Endothelial cell of umbilical vein (primary cell): ENCODE measurements around the gene ENTPD1. TPM values are rescaled to one million over a fixed set of nuclear protein-coding genes. Genes with fewer than 3 reads are reported as not detected.

Experiments used
- Bru-seq: library from RNA; stranded (reverse); fragments of 400-500 nt; gene quantifications from one replicate; lab custom pipeline; 2021; lab: Mats Ljungman, UMichigan
- BruChase-seq, 2 experiments: library from RNA; stranded (reverse); fragments of 400-500 nt; gene quantifications; one replicate each; lab custom pipeline; 2021; lab: Mats Ljungman, UMichigan
- BruUV-seq: library from RNA; stranded (reverse); fragments of 400-500 nt; replicated peaks from 2 replicates; lab custom pipeline; 2021; lab: Mats Ljungman, UMichigan
- CTCF ChIA-PET: fragments of 300-600, 350-600 bp; sonication (Branson Sonifier 250); formaldehyde crosslinking; loops from one replicate; lab custom pipeline; 2021; ENCODE audit warnings: antibody characterized with exemption, inconsistent platforms; lab: Charles Lee
- POLR2A ChIA-PET: fragments of 300-600, 350-600 bp; sonication (Branson Sonifier 250); formaldehyde crosslinking; loops from one replicate; lab custom pipeline; 2021; ENCODE audit warnings: antibody characterized with exemption, inconsistent platforms; lab: Charles Lee
- DNase-seq: peaks from one replicate; pipeline ENCODE4 v3.0.0-alpha.2; 2011; ENCODE audit warnings: low read depth, low spot score
- FAIRE-seq: peaks from 2 replicates; lab custom pipeline; 2011; peaks lifted over from hg19 to GRCh38; lab: Jason Lieb, UNC
- H2AFZ ChIP-seq: 2 replicates; pipeline ENCODE4 v1.6.0; 2012; ENCODE audit warnings: low read depth, low read length, control low read depth, inconsistent platforms
- H3K27ac ChIP-seq: 2 replicates; pipeline ENCODE4 v1.5.1; 2011; ENCODE audit warnings: low read depth, mild to moderate bottlenecking, control low read depth, low read length, moderate library complexity; ENCODE audit not compliant: insufficient read depth
- H3K27me3 ChIP-seq, 2 experiments: 2 replicates each; pipeline versions ENCODE4 v1.6.0 to v1.6.1; 2011; ENCODE audit warnings: low read length in 2 of 2, mixed read lengths in 1 of 2; ENCODE audit not compliant: control insufficient read depth in 2 of 2, insufficient read depth in 2 of 2
- H3K36me3 ChIP-seq, 2 experiments: 2 replicates in 1 of 2; 3 replicates in 1 of 2; pipeline ENCODE4 v1.5.1; 2011; ENCODE audit warnings: low read length in 2 of 2, mild to moderate bottlenecking in 1 of 2, moderate library complexity in 1 of 2; ENCODE audit not compliant: control insufficient read depth in 2 of 2, insufficient read depth in 2 of 2; ENCODE audit errors: extremely low read depth in 1 of 2
- H3K4me1 ChIP-seq: 3 replicates; pipeline ENCODE4 v1.5.1; 2011; ENCODE audit warnings: mild to moderate bottlenecking, low read length; ENCODE audit not compliant: control insufficient read depth, insufficient read depth; ENCODE audit errors: extremely low read depth
- H3K4me2 ChIP-seq: 2 replicates; pipeline ENCODE4 v1.6.1; 2011; ENCODE audit warnings: low read length, control low read depth, mixed read lengths; ENCODE audit not compliant: insufficient read depth
- H3K4me3 ChIP-seq, 3 experiments: fragments of 200-600 bp in 1 of 3; sonication (generic), shearing (Covaris generic) in 1 of 3; replicated peaks in 1 of 3; 2 replicates each; pipeline ENCODE4 v1.5.1; 2011 to 2016; ENCODE audit warnings: control low read depth in 3 of 3, low read length in 3 of 3, mild to moderate bottlenecking in 2 of 3, inconsistent platforms in 1 of 3, low read depth in 1 of 3, moderate library complexity in 1 of 3; ENCODE audit not compliant: insufficient read depth in 1 of 3
- H3K79me2 ChIP-seq: 2 replicates; pipeline ENCODE4 v1.6.0; 2012; ENCODE audit warnings: low read length, inconsistent platforms; ENCODE audit not compliant: control insufficient read depth, insufficient read depth
- H3K9ac ChIP-seq: replicated peaks from 2 replicates; pipeline ENCODE3; 2011; ENCODE audit warnings: low read length, control low read depth; ENCODE audit not compliant: insufficient read depth; ENCODE audit errors: extremely low read depth
- H3K9me1 ChIP-seq: replicated peaks from 3 replicates; pipeline ENCODE4 v1.6.0; 2011; ENCODE audit warnings: mild to moderate bottlenecking, low read length; ENCODE audit not compliant: control insufficient read depth, insufficient read depth; ENCODE audit errors: extremely low read depth
- H3K9me3 ChIP-seq: replicated peaks from 2 replicates; pipeline ENCODE4 v1.5.1; 2012; ENCODE audit warnings: low read length, inconsistent platforms; ENCODE audit not compliant: control insufficient read depth, insufficient read depth
- H4K20me1 ChIP-seq: replicated peaks from 2 replicates; pipeline ENCODE3; 2011; ENCODE audit warnings: mild to moderate bottlenecking, low read length; ENCODE audit not compliant: control insufficient read depth, insufficient read depth; ENCODE audit errors: extremely low read depth
- EZH2 ChIP-seq: IDR thresholded peaks from 2 replicates; pipeline ENCODE4 v1.6.1; 2012; ENCODE audit warnings: borderline replicate concordance, low read depth, mild to moderate bottlenecking, moderate library complexity, low read length, inconsistent platforms; ENCODE audit not compliant: severe bottlenecking
- GATA2 ChIP-seq: IDR thresholded peaks from 2 replicates; pipeline ENCODE4 v1.7.0; 2011; ENCODE audit warnings: low read depth, mild to moderate bottlenecking, moderate library complexity, mixed read lengths, low read length; ENCODE audit not compliant: insufficient read length, insufficient read depth
- JUN ChIP-seq: IDR thresholded peaks from 2 replicates; pipeline ENCODE4 v1.6.1; 2011; ENCODE audit warnings: borderline replicate concordance, low read depth; ENCODE audit not compliant: insufficient read length, insufficient read depth
- MYC ChIP-seq: IDR thresholded peaks from one replicate; pipeline ENCODE4 v1.6.1; 2011; ENCODE audit warnings: mild to moderate bottlenecking, low read depth, low read length
- POLR2A ChIP-seq: IDR thresholded peaks from 2 replicates; pipeline ENCODE4 v1.6.1; 2012; ENCODE audit warnings: low read depth, mild to moderate bottlenecking, control low read depth, low read length
- POLR2AphosphoS5 ChIP-seq: IDR thresholded peaks from 2 replicates; pipeline ENCODE4 v1.6.1; 2012; ENCODE audit warnings: low read depth, mild to moderate bottlenecking, control low read depth, low read length, moderate library complexity; ENCODE audit not compliant: insufficient read depth
- dilution Hi-C: fragments of 300-500 bp; cut with MboI; formaldehyde crosslinking; loops from one replicate; pipeline ENCODE4 v1.15.0; 2019; ENCODE audit warnings: low sequenced_read_pairs; ENCODE audit not compliant: extremely low pct_ligation_motif_present
- intact Hi-C: fragments of 100-400 bp; cut with micrococcal nuclease; formaldehyde crosslinking; loops from one replicate; pipeline ENCODE4 v1.10.0; 2022
- long read RNA-seq: library from polyadenylated mRNA; stranded (forward); transcript quantifications from one replicate; pipeline ENCODE4 v2.0.0, GENCODE V29; 2021
- polyA minus RNA-seq, 3 experiments: library from RNA; depleted of rRNA, polyadenylated mRNA; stranded (reverse); fragments of >200 nt; gene quantifications; 1 replicate in 1 of 3; 2 replicates in 2 of 3; pipeline ENCODE4 v1.2.3, GENCODE V29; 2011
- polyA plus RNA-seq, 4 experiments: library from polyadenylated mRNA; depleted of rRNA in 3 of 4; stranded (reverse) in 3 of 4; unstranded in 1 of 4; fragments of >200 nt; gene quantifications; 2 replicates each; pipeline versions ENCODE4 v1.2.1 to v1.2.3, GENCODE V29; 2011 to 2012; ENCODE audit warnings: missing spikeins in 1 of 4
- total RNA-seq: library from RNA; stranded (reverse); gene quantifications from 2 replicates; pipeline ENCODE4 v1.2.3, GENCODE V29; 2021
- TF ChIP-seq, protein P1 (sequence below): IDR thresholded peaks from 2 replicates; pipeline ENCODE4 v1.6.1; 2011; ENCODE audit not compliant: insufficient read depth, insufficient read length

The ENTPD1 gene, protein sequence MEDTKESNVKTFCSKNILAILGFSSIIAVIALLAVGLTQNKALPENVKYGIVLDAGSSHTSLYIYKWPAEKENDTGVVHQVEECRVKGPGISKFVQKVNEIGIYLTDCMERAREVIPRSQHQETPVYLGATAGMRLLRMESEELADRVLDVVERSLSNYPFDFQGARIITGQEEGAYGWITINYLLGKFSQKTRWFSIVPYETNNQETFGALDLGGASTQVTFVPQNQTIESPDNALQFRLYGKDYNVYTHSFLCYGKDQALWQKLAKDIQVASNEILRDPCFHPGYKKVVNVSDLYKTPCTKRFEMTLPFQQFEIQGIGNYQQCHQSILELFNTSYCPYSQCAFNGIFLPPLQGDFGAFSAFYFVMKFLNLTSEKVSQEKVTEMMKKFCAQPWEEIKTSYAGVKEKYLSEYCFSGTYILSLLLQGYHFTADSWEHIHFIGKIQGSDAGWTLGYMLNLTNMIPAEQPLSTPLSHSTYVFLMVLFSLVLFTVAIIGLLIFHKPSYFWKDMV
- total RNA-seq (23.0 and 27.0 TPM in 2 replicates), polyA plus RNA-seq (9.1 and 10.2 TPM in 2 replicates), polyA minus RNA-seq (28.8 and 31.0 TPM in 2 replicates), Bru-seq, nascent RNA (percentile 53 among the genes with signal in this experiment), BruChase-seq, experiment 1, labeled RNA remaining after a 6-hour chase (percentile 46 among the genes with signal in this experiment), BruChase-seq, experiment 2, labeled RNA remaining after a 2-hour chase (percentile 45 among the genes with signal in this experiment)
- 9.7 and 10.6 TPM in 2 replicates for polyA plus RNA-seq (2011; cell fraction: cytosol; rRNA removed)
- 13.4 and 15.5 TPM in 2 replicates for polyA plus RNA-seq (2011; cell fraction: nucleus; rRNA removed)
- polyA plus RNA-seq (2012): 6.5 and 6.8 TPM in 2 replicates
- not detected for polyA minus RNA-seq (2011; cell fraction: cytosol; rRNA and poly(A)+ RNA removed)
- polyA minus RNA-seq (2011; cell fraction: nucleus; rRNA and poly(A)+ RNA removed): 23.2 and 36.0 TPM in 2 replicates
- long read RNA-seq, transcript ENTPD1-201 (10 exons, 2,035 nt): major isoform, 28 of 56 reads
- long read RNA-seq, partial matches to known transcripts: 17 of 56 reads
- long read RNA-seq, other reads (novel, unspliced or antisense): 9 of 56 reads

DNA sequence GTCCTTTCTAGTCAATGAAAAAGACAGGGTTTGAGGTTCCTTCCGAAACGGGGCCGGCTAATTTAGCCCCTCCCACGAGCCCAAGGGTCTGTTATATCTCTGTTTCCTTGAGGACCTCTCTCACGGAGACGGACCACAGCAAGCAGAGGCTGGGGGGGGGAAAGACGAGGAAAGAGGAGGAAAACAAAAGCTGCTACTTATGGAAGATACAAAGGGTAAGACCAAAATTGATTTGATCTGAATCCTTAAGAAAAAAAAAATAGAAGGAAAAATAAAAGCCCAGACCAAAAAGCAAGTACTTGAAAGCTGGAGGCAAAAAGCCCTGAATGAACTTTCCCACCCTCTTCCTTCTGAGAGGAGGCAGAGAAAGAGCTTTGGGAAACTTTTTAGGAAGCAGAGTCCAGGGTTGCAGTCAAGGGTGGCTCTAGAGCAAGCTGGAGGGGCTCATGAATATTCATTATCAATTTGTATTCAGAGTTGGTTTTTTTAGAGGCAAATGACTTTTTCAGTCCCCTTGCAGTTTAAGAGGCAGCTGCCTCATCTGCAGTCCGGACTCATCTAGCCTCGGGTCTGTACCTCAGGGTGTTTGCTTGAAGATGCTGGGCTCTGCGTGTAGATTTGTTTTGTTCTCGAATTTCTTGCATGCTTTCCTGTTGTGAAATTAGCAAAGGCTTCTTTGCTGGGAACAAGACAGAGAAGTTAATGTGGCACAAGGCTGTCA lies at the start of gene ENTPD1:
Gene ENTPD1 (plus strand): TSS at position 123 of the 721 bp plus-strand sequence. CDS start 77 bp downstream, at position 200.
- CTCF ChIA-PET: interaction anchor here (0.9 to 5.5 kb wide), 5 partner anchors 13 to 85 kb away, joined by 3 to 43 read pairs (median 4); partner anchors contain the start of gene TCTN3
- dilution Hi-C loops: no loop called here
- peak within 1 kb of the TSS; percentile 89 for H2AFZ ChIP-seq

More for the DNA sequence above, at the start of gene ENTPD1:
- H4K20me1 ChIP-seq: no peaks in the 10 kb centered on the region
- H3K9ac ChIP-seq: peak within 1 kb of the TSS; percentile 12
- POLR2A ChIA-PET: no interaction called here
- intact Hi-C loops: loop anchor here (2.0 kb wide), 2 partner anchors 13 to 61 kb away; no protein-coding TSS in a partner anchor
- no peaks in the 10 kb centered on the region for H3K27me3 ChIP-seq
- peak within 1 kb of the TSS; percentile 85 for H3K4me2 ChIP-seq
- no peak for TF ChIP-seq EZH2
- no peak for TF ChIP-seq POLR2AphosphoS5
- TF ChIP-seq, protein P1, sequence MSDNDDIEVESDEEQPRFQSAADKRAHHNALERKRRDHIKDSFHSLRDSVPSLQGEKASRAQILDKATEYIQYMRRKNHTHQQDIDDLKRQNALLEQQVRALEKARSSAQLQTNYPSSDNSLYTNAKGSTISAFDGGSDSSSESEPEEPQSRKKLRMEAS: no peak
- TF ChIP-seq JUN: no peak
- no peak for TF ChIP-seq POLR2A
- TF ChIP-seq MYC: no peak
- TF ChIP-seq GATA2: no peak
- no peak within 1 kb of the TSS for H3K27ac ChIP-seq
- FAIRE-seq (no peak), DNase-seq (peak; percentile 66)
- H3K79me2 ChIP-seq: no peaks in the 10 kb centered on the region
- TSS peak; percentile 51 for BruUV-seq
- H3K36me3 ChIP-seq: no peaks in the 10 kb centered on the region
- no peaks in the 10 kb centered on the region for H3K9me1 ChIP-seq
- no peaks in the 10 kb centered on the region for H3K9me3 ChIP-seq
- H3K4me1 ChIP-seq: peaks cover 26% of the 10 kb centered on the region
- H3K4me3 ChIP-seq: peak within 1 kb of the TSS; percentile 13 to 31 (median 25)
